C4-2B (cell line): Measurements from ENCODE around the gene PRKG1.

Source experiments
- H3K27ac ChIP-seq: fragments of 450-650 bp; 2 replicates; pipeline ENCODE4 v1.5.1; 2017
- CTCF ChIP-seq: fragments of 450-650 bp; conservative IDR thresholded peaks from 2 replicates; pipeline ENCODE4 v1.5.1; 2017; ENCODE audit warnings: mild to moderate bottlenecking
- ZFX ChIP-seq: fragments of 450-650 bp; IDR thresholded peaks from 2 replicates; pipeline ENCODE4 v1.6.1; 2017

PRKG1 gene

GRCh38 chr10:51117794-51118193, 43.5 kb downstream of the PRKG1 start:
- H3K27ac ChIP-seq, result no peak overlapping the region
- no peak for TF ChIP-seq CTCF
- TF ChIP-seq ZFX, result no peak

DNA sequence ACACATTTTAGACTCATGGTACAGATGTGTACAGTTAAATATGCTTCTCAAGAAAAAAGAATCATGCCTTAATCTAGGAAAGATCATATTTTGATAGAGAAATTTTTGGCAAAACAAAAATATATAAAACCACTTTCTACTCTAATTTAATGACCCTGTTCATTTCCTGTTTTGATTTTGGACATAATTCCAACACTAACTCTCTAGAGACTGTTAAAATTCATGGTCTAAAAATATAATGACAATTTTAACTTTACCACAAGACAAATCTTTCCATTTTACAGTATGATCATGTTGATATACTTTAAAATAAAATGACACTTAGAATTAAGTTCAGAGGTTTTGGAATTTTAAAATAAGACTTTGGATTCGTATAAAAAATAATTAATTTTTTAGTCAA, 45.2 kb downstream of the PRKG1 start:
- no peak overlapping the region for H3K27ac ChIP-seq
- TF ChIP-seq CTCF, result no peak
- no peak for TF ChIP-seq ZFX

DNA sequence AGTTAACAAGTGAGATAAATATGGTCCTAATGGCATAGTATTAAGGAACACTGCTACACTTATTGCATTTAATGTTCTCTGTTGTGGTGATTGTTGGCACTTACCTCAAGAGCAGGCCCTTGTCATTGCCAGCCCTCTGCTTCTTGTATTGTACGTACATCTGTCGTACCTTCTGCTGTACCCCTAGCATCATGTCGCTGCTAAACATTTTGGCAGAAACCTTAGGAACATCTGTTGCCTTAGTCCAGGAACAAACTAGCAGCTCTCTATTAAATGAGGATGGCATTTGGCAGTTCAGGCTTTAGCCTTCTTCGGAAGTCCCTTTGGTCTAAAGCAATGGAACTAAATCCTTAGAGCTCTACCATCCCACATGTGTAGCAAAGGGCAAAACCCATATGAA, 47.6 kb downstream of the PRKG1 start:
- no peak overlapping the region for H3K27ac ChIP-seq

DNA sequence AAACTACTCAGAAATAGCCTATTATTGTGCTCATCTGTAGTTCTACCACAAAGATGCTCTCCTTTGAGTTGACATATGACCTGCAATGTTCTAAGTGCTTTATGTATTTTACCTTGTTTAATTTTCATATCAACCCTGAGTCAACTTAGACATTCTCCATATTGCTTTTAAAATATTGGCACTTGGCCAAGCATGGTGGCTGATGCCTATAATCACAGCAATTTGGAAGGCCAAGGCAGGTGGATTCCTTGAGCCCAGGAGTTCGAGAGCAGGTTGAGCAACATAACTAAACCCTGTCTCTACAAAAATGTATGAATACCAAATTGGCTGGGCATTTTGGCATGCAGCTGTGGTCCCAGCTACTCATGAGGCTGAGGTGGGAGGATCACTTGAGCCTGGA, 50.6 kb downstream of the PRKG1 start:
- H3K27ac ChIP-seq, result no peak overlapping the region
- TF ChIP-seq ZFX (no peak), CTCF (no peak)

More for the DNA sequence above, 47.6 kb downstream of the PRKG1 start:
- no peak for TF ChIP-seq CTCF
- no peak for TF ChIP-seq ZFX

DNA sequence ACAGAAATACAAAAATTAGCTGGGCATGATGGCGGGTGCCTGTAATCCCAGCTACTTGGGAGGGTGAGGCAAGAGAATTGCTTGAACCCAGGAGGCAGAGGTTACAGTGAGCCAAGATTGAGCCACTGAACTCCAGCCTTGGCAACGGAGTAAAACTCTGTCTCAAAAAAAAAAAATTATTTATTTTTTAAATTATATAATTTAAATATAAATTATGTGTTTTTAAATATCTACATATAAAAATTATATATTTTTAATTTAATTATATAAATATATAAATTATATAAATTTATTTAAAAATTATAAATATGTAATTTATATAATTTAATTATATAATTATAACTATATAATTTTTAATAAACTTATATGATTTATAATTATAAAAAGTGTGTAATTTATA, 51.2 kb downstream of the PRKG1 start:
- TF ChIP-seq CTCF (no peak), ZFX (no peak)
- no peak overlapping the region for H3K27ac ChIP-seq

GRCh38 chr10:51129946-51130544, 55.8 kb downstream of the PRKG1 start:
- no peak for TF ChIP-seq ZFX
- TF ChIP-seq CTCF, result no peak
- H3K27ac ChIP-seq, result no peak overlapping the region

DNA sequence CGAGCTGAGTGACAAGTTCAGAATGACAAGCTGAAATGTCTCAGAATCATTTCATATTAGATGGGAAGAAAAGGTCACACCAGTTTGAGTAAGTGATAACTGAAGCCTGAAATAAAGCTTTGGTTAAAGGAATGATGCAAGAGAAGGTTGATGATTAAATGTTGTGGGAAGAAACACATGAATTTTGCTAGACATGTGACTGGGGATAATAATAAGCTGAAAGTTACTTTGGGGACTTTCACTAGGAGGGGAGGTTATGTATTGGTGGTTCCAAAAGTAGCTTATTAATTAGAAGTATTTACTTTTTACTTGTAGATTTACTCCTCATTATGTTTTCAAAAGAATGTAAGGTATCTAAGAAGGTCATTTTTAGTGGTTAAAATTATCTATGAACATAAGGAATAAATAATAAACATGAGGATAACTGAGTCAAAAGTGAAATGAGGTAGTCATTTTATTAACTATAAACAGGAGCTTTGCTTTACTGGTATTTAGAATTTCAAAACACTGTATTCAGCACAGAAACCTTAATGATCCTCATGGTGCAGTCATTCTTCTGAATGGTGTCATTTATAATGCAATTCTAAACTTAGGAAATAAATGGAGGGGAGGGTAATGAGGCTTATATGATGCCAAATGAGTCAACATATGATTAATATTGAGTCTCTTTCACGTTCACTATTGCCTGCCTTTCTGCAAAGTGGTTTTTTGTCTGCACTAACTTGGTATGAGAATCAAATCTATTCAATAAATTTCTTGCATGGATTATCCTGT, 63.7 kb downstream of the PRKG1 start:
- no peak overlapping the region for H3K27ac ChIP-seq
- no peak for TF ChIP-seq ZFX
- TF ChIP-seq CTCF, result no peak
